H9 (cell line): ENCODE data around the gene PLXND1. TPM values are rescaled to one million over a fixed set of nuclear protein-coding genes. Genes with fewer than 3 reads are reported as not detected.
A peak's percentile ranks its signal among the peaks of the same experiment; 100 is the strongest.

Experiments
- DNase-seq: peaks from one replicate; pipeline ENCODE4 v3.0.0-alpha.2; 2017
- H2AFZ ChIP-seq: one replicate; pipeline ENCODE4 v1.6.1; 2013; ENCODE audit warnings: mild to moderate bottlenecking, low read length, control low read depth, moderate library complexity
- H2AK5ac ChIP-seq: 2 replicates; pipeline ENCODE4 v1.6.1; 2013; ENCODE audit warnings: low read length, control low read depth, mixed read lengths; ENCODE audit not compliant: insufficient read length
- H2BK120ac ChIP-seq: one replicate; pipeline ENCODE4 v1.6.1; 2013; ENCODE audit warnings: low read depth, mild to moderate bottlenecking, low read length, control low read depth, inconsistent platforms; ENCODE audit not compliant: poor library complexity, severe bottlenecking
- H2BK12ac ChIP-seq: 2 replicates; pipeline ENCODE4 v1.6.1; 2013; ENCODE audit warnings: low read length, control low read depth, mixed read lengths, low read depth; ENCODE audit not compliant: insufficient read length
- H2BK15ac ChIP-seq: 2 replicates; pipeline ENCODE4 v1.6.1; 2013; ENCODE audit warnings: low read depth, low read length, control low read depth
- H2BK20ac ChIP-seq: one replicate; pipeline ENCODE4 v1.6.1; 2013; ENCODE audit warnings: low read depth, mild to moderate bottlenecking, low read length, control low read depth, inconsistent platforms; ENCODE audit not compliant: poor library complexity, severe bottlenecking
- H2BK5ac ChIP-seq: 2 replicates; pipeline ENCODE4 v1.6.1; 2013; ENCODE audit warnings: low read length, control low read depth, mixed read lengths; ENCODE audit not compliant: insufficient read length
- H3K14ac ChIP-seq: 2 replicates; pipeline ENCODE4 v1.6.1; 2013; ENCODE audit warnings: low read length, control low read depth; ENCODE audit not compliant: insufficient read depth
- H3K18ac ChIP-seq: 2 replicates; pipeline ENCODE4 v1.6.1; 2013; ENCODE audit warnings: low read depth, mild to moderate bottlenecking, mixed read lengths, low read length, control low read depth; ENCODE audit not compliant: insufficient read length
- H3K23ac ChIP-seq: 2 replicates; pipeline ENCODE4 v1.6.1; 2013; ENCODE audit warnings: low read length, control low read depth, mixed read lengths, low read depth; ENCODE audit not compliant: insufficient read length
- H3K23me2 ChIP-seq: 2 replicates; pipeline ENCODE4 v1.6.1; 2013; ENCODE audit warnings: low read depth, mild to moderate bottlenecking, mixed read lengths, low read length, control low read depth; ENCODE audit not compliant: insufficient read length, poor library complexity, severe bottlenecking
- H3K27ac ChIP-seq: 2 replicates; pipeline ENCODE4 v1.5.1; 2013; ENCODE audit warnings: low read length, control low read depth, mixed read lengths, low read depth; ENCODE audit not compliant: insufficient read length
- H3K27me3 ChIP-seq: 2 replicates; pipeline ENCODE4 v1.6.1; 2013; ENCODE audit warnings: low read length, control low read depth, inconsistent platforms; ENCODE audit not compliant: insufficient read depth
- H3K4ac ChIP-seq: 2 replicates; pipeline ENCODE4 v1.6.1; 2013; ENCODE audit warnings: low read depth, mild to moderate bottlenecking, control low read depth, inconsistent platforms, low read length, moderate library complexity
- H3K4me1 ChIP-seq: 2 replicates; pipeline ENCODE4 v1.6.1; 2013; ENCODE audit warnings: low read length, control low read depth, inconsistent platforms; ENCODE audit not compliant: insufficient read depth
- H3K4me2 ChIP-seq: 2 replicates; pipeline ENCODE4 v1.6.1; 2013; ENCODE audit warnings: low read length, control low read depth, mixed read lengths; ENCODE audit not compliant: insufficient read length, insufficient read depth
- H3K56ac ChIP-seq: 2 replicates; pipeline ENCODE4 v1.6.1; 2013; ENCODE audit warnings: low read depth, mild to moderate bottlenecking, mixed read lengths, low read length, control low read depth; ENCODE audit not compliant: insufficient read length
- H3K79me1 ChIP-seq: 2 replicates; pipeline ENCODE4 v1.6.1; 2013; ENCODE audit warnings: low read depth, mild to moderate bottlenecking, moderate library complexity, low read length, control low read depth, inconsistent platforms; ENCODE audit not compliant: insufficient read depth, poor library complexity, severe bottlenecking
- H3K79me2 ChIP-seq: 2 replicates; pipeline ENCODE4 v1.6.1; 2013; ENCODE audit warnings: low read length, control low read depth, inconsistent platforms; ENCODE audit not compliant: insufficient read depth
- H3K9ac ChIP-seq: 2 replicates; pipeline ENCODE4 v1.6.1; 2013; ENCODE audit warnings: low read length, control low read depth, mixed read lengths; ENCODE audit not compliant: insufficient read length; ENCODE audit errors: extremely low read depth
- H3K9me3 ChIP-seq: one replicate; pipeline ENCODE4 v1.6.1; 2013; ENCODE audit warnings: low read depth, low read length, inconsistent platforms; ENCODE audit not compliant: control insufficient read depth
- H3T11ph ChIP-seq: one replicate; pipeline ENCODE4 v1.6.1; 2013; ENCODE audit warnings: mild to moderate bottlenecking, low read length, control low read depth, inconsistent platforms
- H4K20me1 ChIP-seq: one replicate; pipeline ENCODE4 v1.6.1; 2013; ENCODE audit not compliant: control insufficient read depth, insufficient read length, insufficient read depth
- H4K5ac ChIP-seq: 2 replicates; pipeline ENCODE4 v1.6.1; 2013; ENCODE audit warnings: low read depth, mild to moderate bottlenecking, mixed read lengths, low read length, control low read depth; ENCODE audit not compliant: insufficient read length
- H4K8ac ChIP-seq: replicated peaks from 2 replicates; pipeline ENCODE4 v1.6.1; 2013; ENCODE audit warnings: low read length, control low read depth, mixed read lengths, low read depth; ENCODE audit not compliant: insufficient read length
- H4K91ac ChIP-seq: 2 replicates; pipeline ENCODE4 v1.6.1; 2013; ENCODE audit warnings: low read depth, mild to moderate bottlenecking, moderate library complexity, mixed read lengths, low read length, control low read depth; ENCODE audit not compliant: insufficient read length
- H3K27ac Mint-ChIP-seq, 3 experiments: 2 replicates in 2 of 3; 3 replicates in 1 of 3; pipeline ENCODE4 v1.8.0; 2020 to 2021; ENCODE audit warnings: mixed read lengths in 3 of 3, mild to moderate bottlenecking in 1 of 3, moderate library complexity in 1 of 3
- H3K27me3 Mint-ChIP-seq: 2 replicates; pipeline ENCODE4 v1.8.0; 2021; ENCODE audit warnings: low read depth, mild to moderate bottlenecking, moderate library complexity, mixed read lengths
- H3K36me3 Mint-ChIP-seq, 3 experiments: 2 replicates in 2 of 3; 3 replicates in 1 of 3; pipeline ENCODE4 v1.8.0; 2020 to 2021; ENCODE audit warnings: low read depth in 3 of 3, mixed read lengths in 3 of 3; ENCODE audit not compliant: insufficient read depth in 1 of 3
- H3K4me1 Mint-ChIP-seq, 2 experiments: 2 replicates each; pipeline ENCODE4 v1.8.0; 2020; ENCODE audit warnings: mixed read lengths in 2 of 2
- H3K4me3 Mint-ChIP-seq, 2 experiments: 2 replicates in 1 of 2; 3 replicates in 1 of 2; pipeline ENCODE4 v1.8.0; 2020 to 2021; ENCODE audit warnings: mild to moderate bottlenecking in 2 of 2, mixed read lengths in 2 of 2, moderate library complexity in 1 of 2
- H3K9me3 Mint-ChIP-seq, 2 experiments: 2 replicates in 1 of 2; 3 replicates in 1 of 2; pipeline ENCODE4 v1.8.0; 2020; ENCODE audit warnings: mild to moderate bottlenecking in 2 of 2, mixed read lengths in 2 of 2, moderate library complexity in 1 of 2
- CTCF ChIP-seq: fragments of 200-600 bp; sonication (generic); conservative IDR thresholded peaks from 3 replicates; pipeline ENCODE4 v1.8.0; 2021; ENCODE audit warnings: antibody characterized with exemption, mild to moderate bottlenecking
- WGBS: extraction: QIAGEN DNeasy Blood & Tissue Kit; methylation state at CpG from one replicate; pipeline ENCODE4 v1.1.7; 2013; ENCODE audit warnings: missing lambda C conversion rate, low lambda C conversion rate, mixed read lengths; ENCODE audit not compliant: insufficient read length; ENCODE audit errors: extremely low coverage; 5-methylcytosine and 5-hydroxymethylcytosine counted together
- total RNA-seq: library from RNA; stranded (reverse); gene quantifications from 2 replicates; pipeline ENCODE4 v1.2.1, GENCODE V29; 2021

Gene PLXND1
- total RNA-seq, 1 experiment from 2014 or later: 50.9 TPM

GRCh38 chr3:129625072-129625874, 18.8 kb upstream of the PLXND1 start:
- no peak overlapping the region for H2BK120ac ChIP-seq
- peaks cover 6% of the 10 kb centered on the region; the same call in 1 of the 2 replicates for H3K4me1 ChIP-seq
- no peaks in the 10 kb centered on the region for H4K20me1 ChIP-seq
- Mint-ChIP-seq H3K27me3 (no peaks in the 10 kb centered on the region), H3K9me3 (no peaks in the 10 kb centered on the region), H3K27ac (peak overlapping the region in 1 of 3 experiments; percentile 74; a peak in 1 of 7 replicates), H3K4me1 (peaks cover 20 to 32% of the 10 kb centered on the region in 2 experiments), H3K4me3 (peak overlapping the region; percentile 12 to 35; a peak in 1 of 5 replicates), H3K36me3 (no peaks in the 10 kb centered on the region; a peak in 1 of 7 replicates)
- no peak overlapping the region for H2BK20ac ChIP-seq
- H2AFZ ChIP-seq: no peak overlapping the region
- no peak overlapping the region for H2AK5ac ChIP-seq
- no peak overlapping the region for H3K23ac ChIP-seq
- H4K91ac ChIP-seq: no peak overlapping the region
- no peaks in the 10 kb centered on the region for H3K9me3 ChIP-seq
- no peak overlapping the region for H4K8ac ChIP-seq
- H2BK12ac ChIP-seq: no peak overlapping the region
- H3K18ac ChIP-seq: no peak overlapping the region
- no peak overlapping the region for H3K56ac ChIP-seq
- no peak overlapping the region for H3K14ac ChIP-seq
- no peak overlapping the region for H3K4me2 ChIP-seq
- H2BK15ac ChIP-seq: no peak overlapping the region
- no CpG with 5 or more reads among the region's 12 CpGs for WGBS
- no peaks in the 10 kb centered on the region for H3K79me2 ChIP-seq
- H3K4ac ChIP-seq: no peak overlapping the region
- no peak overlapping the region for H3K27ac ChIP-seq
- H2BK5ac ChIP-seq: no peak overlapping the region
- no peak overlapping the region for H3T11ph ChIP-seq
- peak; percentile 56 for TF ChIP-seq CTCF
- no peak overlapping the region for H4K5ac ChIP-seq
- DNase-seq: peak; percentile 78
- H3K79me1 ChIP-seq: no peaks in the 10 kb centered on the region
- no peak overlapping the region for H3K9ac ChIP-seq
- no peaks in the 10 kb centered on the region for H3K27me3 ChIP-seq
- peaks cover 8% of the 10 kb centered on the region for H3K23me2 ChIP-seq
